Measurements from ENCODE around the gene OARD1. TPM values are rescaled to one million over a fixed set of nuclear protein-coding genes. Genes with fewer than 3 reads are reported as not detected.

Gene OARD1
- total RNA-seq, 1 donor from 2014 or later: 24.4 TPM

DNA sequence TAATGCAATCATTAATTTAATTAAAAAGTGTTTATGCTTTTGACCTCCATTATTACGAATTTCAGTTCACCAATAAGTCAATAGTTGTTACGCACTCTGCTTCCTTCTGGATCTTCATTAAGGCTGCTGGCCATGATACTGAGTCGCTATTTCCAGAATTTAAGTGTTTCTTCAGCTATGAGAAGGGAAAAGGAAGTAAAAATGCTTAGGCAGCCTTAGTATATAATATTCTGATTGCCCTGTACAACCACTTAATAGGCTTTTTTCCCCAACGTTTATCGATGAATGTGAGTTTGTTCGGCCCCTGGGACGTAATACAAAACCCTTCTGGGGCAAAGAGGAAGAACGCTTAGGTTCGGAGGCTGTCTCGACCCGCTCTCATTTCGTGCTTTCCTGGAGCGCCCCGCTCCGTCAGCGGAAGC, 644 bp downstream of the OARD1 start:
- H3K9me3 Mint-ChIP-seq (ENCODE audit: unreplicated experiment): peaks cover 13% of the 10 kb centered on the region
- peak overlapping the region; percentile 91 for H3K4me3 Mint-ChIP-seq (ENCODE audit: unreplicated experiment)
- H3K27me3 Mint-ChIP-seq (ENCODE audit: unreplicated experiment): peaks cover 11% of the 10 kb centered on the region
- H3K4me1 Mint-ChIP-seq (ENCODE audit: low read depth, unreplicated experiment): peaks cover 35% of the 10 kb centered on the region
- TF ChIP-seq CTCF (IDR thresholded peaks at IDR 0.05; ENCODE audit: partially characterized antibody, unreplicated experiment): no peak
- DNase-seq: peak; percentile 82
- H3K27ac Mint-ChIP-seq (ENCODE audit: unreplicated experiment): peak overlapping the region; percentile 85
- H3K36me3 Mint-ChIP-seq (ENCODE audit: unreplicated experiment): peaks cover 4% of the 10 kb centered on the region

GRCh38 chr6:41066867-41067304, 5.3 kb downstream of the OARD1 start:
- H3K4me3 Mint-ChIP-seq (ENCODE audit: unreplicated experiment): no peak overlapping the region
- H3K27me3 Mint-ChIP-seq (ENCODE audit: unreplicated experiment): no peaks in the 10 kb centered on the region
- H3K36me3 Mint-ChIP-seq (ENCODE audit: unreplicated experiment): no peaks in the 10 kb centered on the region
- peaks cover 36% of the 10 kb centered on the region for H3K4me1 Mint-ChIP-seq (ENCODE audit: low read depth, unreplicated experiment)
- H3K27ac Mint-ChIP-seq (ENCODE audit: unreplicated experiment): no peak overlapping the region
- TF ChIP-seq CTCF (IDR thresholded peaks at IDR 0.05; ENCODE audit: partially characterized antibody, unreplicated experiment): peak; percentile 97
- no peaks in the 10 kb centered on the region for H3K9me3 Mint-ChIP-seq (ENCODE audit: unreplicated experiment)
- peak; percentile 78 for DNase-seq

DNA sequence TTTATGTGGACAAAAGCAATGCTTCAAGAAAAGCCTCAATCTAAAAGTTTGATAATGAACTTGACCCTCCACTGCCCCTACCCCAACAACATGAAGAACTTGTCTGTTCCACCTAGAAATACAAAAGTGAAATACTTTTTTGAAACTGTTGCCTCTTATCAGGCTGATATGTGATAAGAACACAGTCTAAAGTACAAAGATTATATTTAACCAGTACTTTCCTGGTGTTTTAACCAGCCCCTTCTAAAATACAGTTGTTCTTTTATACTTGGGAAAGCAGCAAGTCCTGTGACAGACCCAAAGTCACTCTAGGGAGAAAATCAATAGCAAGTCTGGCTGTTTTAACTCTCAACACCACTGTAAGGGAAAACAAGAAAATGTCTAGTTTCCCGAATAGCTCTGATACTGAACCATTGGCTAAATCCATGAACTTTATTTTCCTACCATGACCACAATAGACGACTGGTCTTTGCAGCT, 6.6 kb downstream of the OARD1 start:
- Mint-ChIP-seq H3K4me3 (ENCODE audit: unreplicated experiment) (no peak overlapping the region), H3K4me1 (ENCODE audit: low read depth, unreplicated experiment) (peaks cover 29% of the 10 kb centered on the region), H3K36me3 (ENCODE audit: unreplicated experiment) (no peaks in the 10 kb centered on the region), H3K27me3 (ENCODE audit: unreplicated experiment) (no peaks in the 10 kb centered on the region), H3K9me3 (ENCODE audit: unreplicated experiment) (no peaks in the 10 kb centered on the region), H3K27ac (ENCODE audit: unreplicated experiment) (no peak overlapping the region)
- DNase-seq: no peak
- no peak for TF ChIP-seq CTCF (IDR thresholded peaks at IDR 0.05; ENCODE audit: partially characterized antibody, unreplicated experiment)

DNA sequence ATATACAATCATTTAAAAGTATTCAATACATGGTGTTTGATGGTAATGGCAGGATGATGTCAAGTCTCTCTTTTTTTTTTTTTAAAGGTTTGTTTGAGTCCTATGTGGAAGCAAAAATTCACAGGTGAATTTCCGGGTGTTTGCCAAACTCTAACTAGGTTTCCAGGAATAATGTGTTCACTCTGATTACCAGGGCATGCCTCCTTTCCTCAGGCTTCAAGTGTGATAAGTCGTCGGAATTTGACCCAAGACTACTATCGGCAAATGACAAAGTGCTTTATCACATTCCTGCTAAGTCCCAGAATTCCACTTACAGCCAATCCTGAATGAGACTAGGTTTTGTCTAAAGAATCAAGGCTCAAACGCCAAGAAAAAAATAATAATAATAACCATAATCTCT, 7.3 kb downstream of the OARD1 start:
- Mint-ChIP-seq H3K27me3 (ENCODE audit: unreplicated experiment) (no peaks in the 10 kb centered on the region), H3K27ac (ENCODE audit: unreplicated experiment) (no peak overlapping the region), H3K36me3 (ENCODE audit: unreplicated experiment) (no peaks in the 10 kb centered on the region), H3K9me3 (ENCODE audit: unreplicated experiment) (no peaks in the 10 kb centered on the region), H3K4me3 (ENCODE audit: unreplicated experiment) (no peak overlapping the region), H3K4me1 (ENCODE audit: low read depth, unreplicated experiment) (peaks cover 27% of the 10 kb centered on the region)
- no peak for DNase-seq
- no peak for TF ChIP-seq CTCF (IDR thresholded peaks at IDR 0.05; ENCODE audit: partially characterized antibody, unreplicated experiment)

DNA sequence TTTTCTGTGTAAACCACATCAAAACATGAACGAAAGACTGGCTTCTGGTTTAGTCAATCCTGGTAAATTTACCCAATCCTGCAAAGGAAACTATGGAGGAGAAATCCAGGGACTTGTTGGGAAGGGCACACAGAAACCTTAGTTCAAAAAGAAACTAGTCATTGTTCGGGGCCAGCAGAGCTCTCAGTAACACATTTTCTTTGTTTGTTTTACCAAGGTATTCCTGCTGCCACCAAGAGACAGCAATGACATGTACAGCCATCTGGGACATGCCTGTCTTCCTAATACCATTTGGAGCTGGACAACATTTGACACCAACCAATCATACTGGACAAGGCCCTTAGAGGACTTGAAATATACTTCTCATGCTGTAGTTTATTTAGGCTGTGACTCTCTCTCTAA, 8.3 kb downstream of the OARD1 start:
- Mint-ChIP-seq H3K36me3 (ENCODE audit: unreplicated experiment) (no peaks in the 10 kb centered on the region), H3K4me1 (ENCODE audit: low read depth, unreplicated experiment) (peaks cover 26% of the 10 kb centered on the region), H3K9me3 (ENCODE audit: unreplicated experiment) (no peaks in the 10 kb centered on the region), H3K4me3 (ENCODE audit: unreplicated experiment) (no peak overlapping the region), H3K27me3 (ENCODE audit: unreplicated experiment) (no peaks in the 10 kb centered on the region), H3K27ac (ENCODE audit: unreplicated experiment) (peak overlapping the region; percentile 53)
- DNase-seq: no peak
- no peak for TF ChIP-seq CTCF (IDR thresholded peaks at IDR 0.05; ENCODE audit: partially characterized antibody, unreplicated experiment)
